ENCODE data around the gene SLC22A5. TPM values are rescaled to one million over a fixed set of nuclear protein-coding genes. Genes with fewer than 3 reads are reported as not detected.

SLC22A5 gene
- polyA plus RNA-seq (ENCODE audit: insufficient read length in 3 of 3), result 10 to 100 TPM; 50.9 to 66.9 (median 53.4) TPM
- long read RNA-seq, donor 1, transcript SLC22A5-201 (10 exons, 3,237 nt), result major isoform, 9 of 9 reads
- long read RNA-seq, donor 1, partial matches to known transcripts, result 0 of 9 reads
- long read RNA-seq, donor 1, other reads (novel, unspliced or antisense), result 0 of 9 reads
- long read RNA-seq, donor 2, transcript SLC22A5-201 (10 exons, 3,237 nt), result major isoform, 6 of 13 reads
- long read RNA-seq, donor 2, partial matches to known transcripts, result 5 of 13 reads
- long read RNA-seq, donor 2, other reads (novel, unspliced or antisense), result 0 of 13 reads
- long read RNA-seq, donor 3, transcript SLC22A5-201 (10 exons, 3,237 nt), result major isoform, 5 of 6 reads
- long read RNA-seq, donor 3, partial matches to known transcripts, result 0 of 6 reads
- long read RNA-seq, donor 3, other reads (novel, unspliced or antisense), result 0 of 6 reads
- long read RNA-seq, donor 4, partial matches to known transcripts, result 66 of 70 reads
- long read RNA-seq, donor 4, other reads (novel, unspliced or antisense), result 0 of 70 reads
- long read RNA-seq, donor 5, transcript SLC22A5-201 (10 exons, 3,237 nt), result major isoform, 6 of 9 reads
- long read RNA-seq, donor 5, partial matches to known transcripts, result 0 of 9 reads
- long read RNA-seq, donor 5, other reads (novel, unspliced or antisense), result 0 of 9 reads
- long read RNA-seq, donor 6, transcript SLC22A5-201 (10 exons, 3,237 nt), result major isoform, 8 of 34 reads
- long read RNA-seq, donor 6, partial matches to known transcripts, result 22 of 34 reads
- long read RNA-seq, donor 6, other reads (novel, unspliced or antisense), result 0 of 34 reads
- long read RNA-seq, donor 7, transcript SLC22A5-201 (10 exons, 3,237 nt), result major isoform, 8 of 43 reads
- long read RNA-seq, donor 7, partial matches to known transcripts, result 33 of 43 reads
- long read RNA-seq, donor 7, other reads (novel, unspliced or antisense), result 0 of 43 reads
- long read RNA-seq, donor 8, result 0 reads
- long read RNA-seq, donor 9, partial matches to known transcripts, result 5 of 9 reads
- long read RNA-seq, donor 9, other reads (novel, unspliced or antisense), result 0 of 9 reads
- long read RNA-seq, donor 10, partial matches to known transcripts, result 0 of 5 reads
- long read RNA-seq, donor 10, other reads (novel, unspliced or antisense), result 0 of 5 reads
- long read RNA-seq, donor 11, partial matches to known transcripts, result 0 of 3 reads
- long read RNA-seq, donor 11, other reads (novel, unspliced or antisense), result 0 of 3 reads
- long read RNA-seq, donor 12, transcript SLC22A5-201 (10 exons, 3,237 nt), result major isoform, 11 of 99 reads
- long read RNA-seq, donor 12, partial matches to known transcripts, result 87 of 99 reads
- long read RNA-seq, donor 12, other reads (novel, unspliced or antisense), result 0 of 99 reads
- long read RNA-seq, donor 13, partial matches to known transcripts, result 0 of 6 reads
- long read RNA-seq, donor 13, other reads (novel, unspliced or antisense), result 0 of 6 reads
- long read RNA-seq, donor 14, transcript SLC22A5-201 (10 exons, 3,237 nt), result major isoform, 8 of 14 reads
- long read RNA-seq, donor 14, partial matches to known transcripts, result 5 of 14 reads
- long read RNA-seq, donor 14, other reads (novel, unspliced or antisense), result 0 of 14 reads
- long read RNA-seq, donor 15, transcript SLC22A5-201 (10 exons, 3,237 nt), result major isoform, 10 of 10 reads
- long read RNA-seq, donor 15, partial matches to known transcripts, result 0 of 10 reads
- long read RNA-seq, donor 15, other reads (novel, unspliced or antisense), result 0 of 10 reads
- long read RNA-seq, donor 16, transcript SLC22A5-201 (10 exons, 3,237 nt), result major isoform, 6 of 10 reads
- long read RNA-seq, donor 16, partial matches to known transcripts, result 0 of 10 reads
- long read RNA-seq, donor 16, other reads (novel, unspliced or antisense), result 0 of 10 reads

GRCh38 chr5:132369474-132370180 is at the start of gene SLC22A5:
Gene SLC22A5, plus strand, starts transcription at chr5:132369710. Its CDS starts 263 bp downstream, at chr5:132369973.
- peak; percentile 65 for DNase-seq

GRCh38 chr5:132319975-132320374 is 49.5 kb upstream of the SLC22A5 start:
- no peak for DNase-seq

- DNase-seq, result no peak
These were observed 48.3 kb upstream of the SLC22A5 start for GRCh38 chr5:132321109-132321721.

GRCh38 chr5:132322266-132322665 is 47.2 kb upstream of the SLC22A5 start:
- DNase-seq, result no peak

GRCh38 chr5:132323202-132323601 is 46.3 kb upstream of the SLC22A5 start:
- no peak for DNase-seq

- DNase-seq, result no peak
These were observed 43.8 kb upstream of the SLC22A5 start for GRCh38 chr5:132325691-132326090.

GRCh38 chr5:132327252-132327955 is 42.1 kb upstream of the SLC22A5 start:
- DNase-seq, result no peak

- DNase-seq, result no peak
These were observed 34.7 kb upstream of the SLC22A5 start for GRCh38 chr5:132334812-132335211.

- no peak for DNase-seq
These were observed 34.1 kb upstream of the SLC22A5 start for GRCh38 chr5:132335402-132335801.

- DNase-seq, result no peak
These were observed 30.0 kb upstream of the SLC22A5 start for GRCh38 chr5:132339502-132339901.

GRCh38 chr5:132342291-132343180 is 27.0 kb upstream of the SLC22A5 start:
- DNase-seq, result no peak

GRCh38 chr5:132344775-132345514 is 24.6 kb upstream of the SLC22A5 start:
- DNase-seq, result no peak

- DNase-seq, result no peak
These were observed 16.0 kb upstream of the SLC22A5 start for GRCh38 chr5:132353486-132353995.

- no peak for DNase-seq
These were observed 14.9 kb upstream of the SLC22A5 start for GRCh38 chr5:132354381-132355139.

GRCh38 chr5:132355140-132355765 is 14.3 kb upstream of the SLC22A5 start:
- no peak for DNase-seq
